B cell (primary cell): ENCODE measurements around the gene THEMIS. TPM values are rescaled to one million over a fixed set of nuclear protein-coding genes. Genes with fewer than 3 reads are reported as not detected.

Experiments used
- ATAC-seq: fragments of 200-7000 bp; cut with Tn5 transposase; one replicate; pipeline ENCODE4 v1.10.0; 2021; ENCODE audit warnings: low read depth, mild to moderate bottlenecking, moderate number of reproducible peaks, moderate library complexity
- CTCF ChIA-PET: fragments of 350-600 bp; sonication (Branson Sonifier 250); formaldehyde crosslinking; loops from one replicate; lab custom pipeline; 2021; ENCODE audit warnings: antibody characterized with exemption, inconsistent platforms; lab: Charles Lee
- POLR2A ChIA-PET: fragments of 350-600 bp; sonication (Branson Sonifier 250); formaldehyde crosslinking; loops from one replicate; lab custom pipeline; 2021; ENCODE audit warnings: antibody characterized with exemption; lab: Charles Lee
- DNase-seq: peaks from one replicate; pipeline ENCODE4 v3.0.0; 2013
- H2AFZ ChIP-seq: 2 replicates; pipeline ENCODE4 v1.6.1; 2012; ENCODE audit warnings: mild to moderate bottlenecking, low read depth, low read length; ENCODE audit not compliant: insufficient read depth, poor library complexity, severe bottlenecking
- H3K27ac ChIP-seq, 2 donors: 1 replicate in 1 of 2; 2 replicates in 1 of 2; pipeline ENCODE4 v1.5.1; 2012 to 2013; ENCODE audit warnings: low read length in 2 of 2, mild to moderate bottlenecking in 2 of 2, moderate library complexity in 1 of 2
- H3K27me3 ChIP-seq, 4 experiments: fragments of 200-600 bp in 1 of 4; sonication (generic) in 1 of 4; replicated peaks in 1 of 4; 1 replicate in 2 of 4; 2 replicates in 2 of 4; pipeline versions ENCODE4 v1.6.1 to v1.7.0; 2013 to 2016; ENCODE audit warnings: low read length in 3 of 4, mild to moderate bottlenecking in 2 of 4, mixed read lengths in 1 of 4, moderate library complexity in 1 of 4; ENCODE audit not compliant: insufficient read depth in 4 of 4, control insufficient read depth in 3 of 4; ENCODE audit errors: control extremely low read depth in 1 of 4
- H3K36me3 ChIP-seq, 2 experiments: replicated peaks in 1 of 2; 1 replicate in 1 of 2; 2 replicates in 1 of 2; pipeline versions ENCODE4 v1.6.1 to v1.7.1; 2013; ENCODE audit warnings: low read length in 1 of 2; ENCODE audit not compliant: insufficient read depth in 2 of 2, control insufficient read depth in 1 of 2; ENCODE audit errors: control extremely low read depth in 1 of 2, extremely low read depth in 1 of 2
- H3K4me1 ChIP-seq, 2 donors: fragments of 200-600 bp in 1 of 2; sonication (generic) in 1 of 2; 1 replicate in 1 of 2; 2 replicates in 1 of 2; pipeline versions ENCODE4 v1.5.1 to v1.6.1; 2013 to 2017; ENCODE audit warnings: low read length in 2 of 2; ENCODE audit not compliant: control insufficient read depth in 2 of 2, insufficient read depth in 2 of 2
- H3K4me2 ChIP-seq: replicated peaks from 2 replicates; pipeline ENCODE3; 2012; ENCODE audit warnings: mild to moderate bottlenecking, low read depth, low read length; ENCODE audit not compliant: poor library complexity, severe bottlenecking
- H3K4me3 ChIP-seq, 5 experiments: fragments of 200-600 bp in 1 of 5; sonication (generic) in 1 of 5; 1 replicate in 3 of 5; 2 replicates in 2 of 5; pipeline versions ENCODE4 v1.5.1 to v1.7.0; 2011 to 2016; ENCODE audit warnings: low read length in 4 of 5, mild to moderate bottlenecking in 4 of 5, low read depth in 2 of 5, control low read depth in 1 of 5, moderate library complexity in 1 of 5; ENCODE audit not compliant: insufficient read depth in 1 of 5; ENCODE audit errors: control extremely low read depth in 1 of 5, extremely low read depth in 1 of 5
- H3K79me2 ChIP-seq: fragments of 200-600 bp; sonication (generic); one replicate; pipeline ENCODE4 v1.6.0; 2016; ENCODE audit warnings: low read length; ENCODE audit not compliant: control insufficient read depth, insufficient read depth
- H3K9ac ChIP-seq: fragments of 200-600 bp; sonication (generic); 2 replicates; pipeline ENCODE4 v1.6.1; 2017; ENCODE audit warnings: mild to moderate bottlenecking, low read length, moderate library complexity
- H3K9me3 ChIP-seq, 3 donors: one replicate each; pipeline versions ENCODE4 v1.6.1 to v1.7.1; 2013; ENCODE audit warnings: low read length in 2 of 3; ENCODE audit not compliant: control insufficient read depth in 2 of 3, insufficient read depth in 1 of 3; ENCODE audit errors: control extremely low read depth in 1 of 3
- H4K20me1 ChIP-seq: 2 replicates; pipeline ENCODE4 v1.6.0; 2012; ENCODE audit warnings: mild to moderate bottlenecking, low read length; ENCODE audit not compliant: insufficient read depth, control insufficient read depth, poor library complexity, severe bottlenecking
- H3K27ac Mint-ChIP-seq: one replicate; pipeline ENCODE4 v1.8.0; 2021; ENCODE audit warnings: mixed read lengths
- H3K27me3 Mint-ChIP-seq: one replicate; pipeline ENCODE4 v1.8.0; 2021; ENCODE audit warnings: mixed read lengths
- H3K4me1 Mint-ChIP-seq: one replicate; pipeline ENCODE4 v1.8.0; 2021; ENCODE audit warnings: mixed read lengths
- H3K4me3 Mint-ChIP-seq: one replicate; pipeline ENCODE4 v1.8.0; 2021; ENCODE audit warnings: mixed read lengths
- H3K9me3 Mint-ChIP-seq: one replicate; pipeline ENCODE4 v1.8.0; 2022; ENCODE audit warnings: mixed read lengths; ENCODE audit not compliant: insufficient read depth
- EZH2 ChIP-seq: IDR thresholded peaks from 2 replicates; pipeline ENCODE4 v1.6.1; 2012; ENCODE audit warnings: borderline replicate concordance, low read depth, mild to moderate bottlenecking, moderate library complexity, low read length; ENCODE audit not compliant: insufficient read depth, poor library complexity, severe bottlenecking
- WGBS: methylation state at CpG from one replicate; pipeline ENCODE4 v1.1.5; 2013; ENCODE audit warnings: missing lambda C conversion rate; ENCODE audit not compliant: insufficient coverage; 5-methylcytosine and 5-hydroxymethylcytosine counted together
- intact Hi-C: fragments of 100-400 bp; cut with micrococcal nuclease; formaldehyde crosslinking; loops from one replicate; pipeline ENCODE4 v1.10.0; 2022
- polyA plus RNA-seq: library from polyadenylated mRNA; depleted of rRNA; stranded (reverse); fragments of >200 nt; gene quantifications from 2 replicates; pipeline ENCODE4 v1.2.3, GENCODE V29; 2012
- total RNA-seq, 2 donors: library from RNA; stranded (reverse); fragments of 120-200 nt in 1 of 2; gene quantifications; 1 replicate in 1 of 2; 2 replicates in 1 of 2; pipeline versions ENCODE4 v1.2.3 to v1.2.4, GENCODE V29; 2013 to 2022
- TF ChIP-seq, protein P1 (sequence below): fragments of 200-600 bp; IDR thresholded peaks from one replicate; pipeline ENCODE4 v1.8.0; 2022; ENCODE audit warnings: antibody characterized with exemption, mild to moderate bottlenecking

THEMIS gene
- total and polyA plus RNA-seq, 2 donors (not counting 1 experiment from before 2014, with no cell fraction given) = 0.10 to 0.30 TPM

DNA sequence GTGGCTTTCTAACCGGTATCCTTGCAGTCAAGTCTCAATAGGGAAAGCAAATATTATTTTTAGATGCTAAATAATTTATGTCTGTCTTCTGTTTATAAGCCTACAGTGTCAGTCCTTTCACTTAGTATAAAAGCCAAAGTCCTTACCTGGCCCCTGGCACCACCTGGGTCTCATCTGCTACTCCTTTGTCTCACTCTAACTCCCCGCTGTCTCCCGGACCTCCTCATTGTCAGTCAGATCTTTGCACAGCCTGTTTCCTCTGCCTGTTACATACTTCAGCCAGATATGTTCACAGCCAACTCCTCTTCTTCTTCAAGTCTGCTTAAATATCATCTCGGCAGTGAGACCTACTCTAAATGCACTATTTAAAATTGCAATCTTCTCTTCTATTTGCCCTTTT is 84.2 kb downstream of the THEMIS start:
- POLR2A ChIA-PET = no interaction called here
- no peaks in the 10 kb centered on the region for H3K4me1 Mint-ChIP-seq
- intact Hi-C loops = no loop called here
- no peaks in the 10 kb centered on the region for H3K9me3 Mint-ChIP-seq
- no peak overlapping the region for H3K9ac ChIP-seq
- H3K27ac Mint-ChIP-seq = no peak overlapping the region
- H3K4me3 Mint-ChIP-seq = no peak overlapping the region
- H3K4me1 ChIP-seq = no peaks in the 10 kb centered on the region
- no peak overlapping the region for H3K4me3 ChIP-seq
- no peaks in the 10 kb centered on the region for H3K27me3 Mint-ChIP-seq
- H2AFZ ChIP-seq = no peak overlapping the region
- H3K27me3 ChIP-seq = no peaks in the 10 kb centered on the region
- ATAC-seq = no peak
- H3K4me2 ChIP-seq = no peak overlapping the region
- H3K27ac ChIP-seq = no peak overlapping the region
- DNase-seq = no peak
- H4K20me1 ChIP-seq = no peaks in the 10 kb centered on the region
- WGBS = 87% methylated on average over 3 of the region's 4 CpGs
- no peaks in the 10 kb centered on the region for H3K79me2 ChIP-seq
- no peaks in the 10 kb centered on the region for H3K9me3 ChIP-seq
- CTCF ChIA-PET = no interaction called here
- TF ChIP-seq EZH2 = no peak
- TF ChIP-seq, protein P1, sequence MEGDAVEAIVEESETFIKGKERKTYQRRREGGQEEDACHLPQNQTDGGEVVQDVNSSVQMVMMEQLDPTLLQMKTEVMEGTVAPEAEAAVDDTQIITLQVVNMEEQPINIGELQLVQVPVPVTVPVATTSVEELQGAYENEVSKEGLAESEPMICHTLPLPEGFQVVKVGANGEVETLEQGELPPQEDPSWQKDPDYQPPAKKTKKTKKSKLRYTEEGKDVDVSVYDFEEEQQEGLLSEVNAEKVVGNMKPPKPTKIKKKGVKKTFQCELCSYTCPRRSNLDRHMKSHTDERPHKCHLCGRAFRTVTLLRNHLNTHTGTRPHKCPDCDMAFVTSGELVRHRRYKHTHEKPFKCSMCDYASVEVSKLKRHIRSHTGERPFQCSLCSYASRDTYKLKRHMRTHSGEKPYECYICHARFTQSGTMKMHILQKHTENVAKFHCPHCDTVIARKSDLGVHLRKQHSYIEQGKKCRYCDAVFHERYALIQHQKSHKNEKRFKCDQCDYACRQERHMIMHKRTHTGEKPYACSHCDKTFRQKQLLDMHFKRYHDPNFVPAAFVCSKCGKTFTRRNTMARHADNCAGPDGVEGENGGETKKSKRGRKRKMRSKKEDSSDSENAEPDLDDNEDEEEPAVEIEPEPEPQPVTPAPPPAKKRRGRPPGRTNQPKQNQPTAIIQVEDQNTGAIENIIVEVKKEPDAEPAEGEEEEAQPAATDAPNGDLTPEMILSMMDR = no peak
- no peaks in the 10 kb centered on the region for H3K36me3 ChIP-seq

DNA sequence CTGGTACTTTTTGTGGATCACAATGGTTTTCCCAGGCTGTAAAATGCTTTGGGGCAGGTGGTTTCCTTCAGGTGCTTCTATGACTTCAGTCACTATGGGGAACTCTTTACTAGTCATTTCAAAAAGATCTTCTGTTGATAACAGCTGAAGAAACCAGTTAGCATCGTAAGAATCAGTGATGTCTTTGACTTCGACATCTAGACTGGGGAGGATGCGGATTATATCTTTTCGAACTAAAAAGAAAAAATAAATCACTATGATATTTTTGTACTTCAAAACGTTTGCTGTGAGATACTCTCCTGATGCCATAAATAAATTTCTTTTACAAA is 87.2 kb downstream of the THEMIS start:
- no peak for ATAC-seq
- Histone ChIP-seq H3K27me3 (no peaks in the 10 kb centered on the region), H3K9ac (no peak overlapping the region), H3K4me3 (no peak overlapping the region), H4K20me1 (no peaks in the 10 kb centered on the region), H3K4me2 (no peak overlapping the region), H3K36me3 (no peaks in the 10 kb centered on the region), H2AFZ (no peak overlapping the region), H3K27ac (no peak overlapping the region), H3K9me3 (no peaks in the 10 kb centered on the region), H3K79me2 (no peaks in the 10 kb centered on the region), H3K4me1 (no peaks in the 10 kb centered on the region)
- Mint-ChIP-seq H3K27ac (no peak overlapping the region), H3K4me3 (no peak overlapping the region), H3K4me1 (no peaks in the 10 kb centered on the region), H3K27me3 (no peaks in the 10 kb centered on the region), H3K9me3 (no peaks in the 10 kb centered on the region)
- DNase-seq = no peak
- ChIA-PET CTCF (no interaction called here), POLR2A (no interaction called here)
- intact Hi-C loops = no loop called here
- TF ChIP-seq EZH2 = no peak
- TF ChIP-seq, protein P1 = no peak
- no CpG with 5 or more reads among the region's 5 CpGs for WGBS
